ENCODE measurements around the gene PPP2CA.
"Not testable (repeated sequence)": the region's sequence is repeated elsewhere in the genome, so short reads cannot be mapped to it uniquely, and the experiment has no call there.

Gene PPP2CA

GRCh38 chr5:134225780-134226440 lies at the start of gene PPP2CA:
Gene PPP2CA (minus strand): TSS chr5:134226073. CDS start chr5:134225861, 212 bp downstream.
- DNase-seq (ENCODE audit: low read depth in 2 of 2), result peak; percentile 98 to 99

- DNase-seq (ENCODE audit: low read depth in 2 of 2), result no peak
These were observed 47.9 kb upstream of the PPP2CA start for GRCh38 chr5:134273642-134274395.

- no peak for DNase-seq (ENCODE audit: low read depth in 2 of 2)
These were observed 45.2 kb upstream of the PPP2CA start for GRCh38 chr5:134271059-134271458.

GRCh38 chr5:134268919-134269318 lies 43.0 kb upstream of the PPP2CA start:
- no peak for DNase-seq (ENCODE audit: low read depth in 2 of 2)

- no peak for DNase-seq (ENCODE audit: low read depth in 2 of 2)
These were observed 42.2 kb upstream of the PPP2CA start for GRCh38 chr5:134268019-134268601.

GRCh38 chr5:134267366-134268018 lies 41.6 kb upstream of the PPP2CA start:
- no peak for DNase-seq (ENCODE audit: low read depth in 2 of 2)

GRCh38 chr5:134263801-134264200 lies 37.9 kb upstream of the PPP2CA start:
- no peak for DNase-seq (ENCODE audit: low read depth in 2 of 2)

- DNase-seq (ENCODE audit: low read depth in 2 of 2), result not testable (repeated sequence)
These were observed 36.8 kb upstream of the PPP2CA start for GRCh38 chr5:134262629-134263028.

GRCh38 chr5:134258896-134259295 lies 33.0 kb upstream of the PPP2CA start:
- no peak for DNase-seq (ENCODE audit: low read depth in 2 of 2)

GRCh38 chr5:134257176-134257575 lies 31.3 kb upstream of the PPP2CA start:
- no peak for DNase-seq (ENCODE audit: low read depth in 2 of 2)

GRCh38 chr5:134255418-134256150 lies 29.7 kb upstream of the PPP2CA start:
- no peak for DNase-seq (ENCODE audit: low read depth in 2 of 2)

- DNase-seq (ENCODE audit: low read depth in 2 of 2), result not testable (repeated sequence)
These were observed 27.7 kb upstream of the PPP2CA start for GRCh38 chr5:134253368-134254153.

- DNase-seq (ENCODE audit: low read depth in 2 of 2), result no peak
These were observed 26.8 kb upstream of the PPP2CA start for GRCh38 chr5:134252671-134253070.

- DNase-seq (ENCODE audit: low read depth in 2 of 2), result no peak
These were observed 25.1 kb upstream of the PPP2CA start for GRCh38 chr5:134250949-134251348.

GRCh38 chr5:134249469-134250379 lies 23.9 kb upstream of the PPP2CA start:
- no peak for DNase-seq (ENCODE audit: low read depth in 2 of 2)

- DNase-seq (ENCODE audit: low read depth in 2 of 2), result no peak
These were observed 22.4 kb upstream of the PPP2CA start for GRCh38 chr5:134248256-134248655.

- no peak for DNase-seq (ENCODE audit: low read depth in 2 of 2)
These were observed 21.8 kb upstream of the PPP2CA start for GRCh38 chr5:134247428-134248224.

- no peak for DNase-seq (ENCODE audit: low read depth in 2 of 2)
These were observed 21.0 kb upstream of the PPP2CA start for GRCh38 chr5:134246771-134247427.

Measured in stimulated activated CD4-positive, alpha-beta T cell treated with anti-CD3 and anti-CD28 coated beads, Interleukin-4, amount 100 ng/mL, for 48 hours (primary cell).